ENCODE results near the gene PALMD.

The PALMD gene

GRCh38 chr1:99696616-99697015 is 50.7 kb downstream of the PALMD start:
- Histone ChIP-seq H3K27me3 (ENCODE audit: insufficient read depth, poor library complexity, severe bottlenecking) (peaks cover 2% of the 10 kb centered on the region), H3K27ac (replicated peaks) (no peak overlapping the region), H3K4me3 (replicated peaks; ENCODE audit: insufficient read depth, low read length) (no peak overlapping the region)
- no peak for DNase-seq (ENCODE audit: low read depth in 1 of 2, low spot score in 1 of 2)
- no peak for TF ChIP-seq POLR2AphosphoS5 (IDR thresholded peaks at IDR 0.05; ENCODE audit: low read depth)
- peak; percentile 84 for TF ChIP-seq REST (IDR thresholded peaks at IDR 0.05; ENCODE audit: insufficient replicate concordance, low read depth)

- Histone ChIP-seq H3K27ac (replicated peaks) (no peak overlapping the region), H3K4me3 (replicated peaks; ENCODE audit: insufficient read depth, low read length) (no peak overlapping the region), H3K27me3 (ENCODE audit: insufficient read depth, poor library complexity, severe bottlenecking) (no peaks in the 10 kb centered on the region)
- no peak for TF ChIP-seq CTCF (IDR thresholded peaks at IDR 0.05; ENCODE audit: insufficient read depth, low read length)
- TF ChIP-seq REST (IDR thresholded peaks at IDR 0.05; ENCODE audit: insufficient replicate concordance, low read depth) = no peak
- no peak for TF ChIP-seq POLR2AphosphoS5 (IDR thresholded peaks at IDR 0.05; ENCODE audit: low read depth)
- TF ChIP-seq SPI1 (IDR thresholded peaks at IDR 0.05; ENCODE audit: borderline replicate concordance, low read depth) = no peak
- TF ChIP-seq GABPA (IDR thresholded peaks at IDR 0.05; ENCODE audit: low read depth) = no peak
- DNase-seq (ENCODE audit: low read depth in 1 of 2, low spot score in 1 of 2) = no peak
Observed at GRCh38 chr1:99697580-99697979, 51.7 kb downstream of the PALMD start.

GRCh38 chr1:99700020-99700419 is 54.1 kb downstream of the PALMD start:
- no peak for DNase-seq (ENCODE audit: low read depth in 1 of 2, low spot score in 1 of 2)
- Histone ChIP-seq H3K27me3 (ENCODE audit: insufficient read depth, poor library complexity, severe bottlenecking) (no peaks in the 10 kb centered on the region), H3K27ac (replicated peaks) (no peak overlapping the region), H3K4me3 (replicated peaks; ENCODE audit: insufficient read depth, low read length) (no peak overlapping the region)
- no peak for TF ChIP-seq GABPA (IDR thresholded peaks at IDR 0.05; ENCODE audit: low read depth)
- no peak for TF ChIP-seq CTCF (IDR thresholded peaks at IDR 0.05; ENCODE audit: insufficient read depth, low read length)
- TF ChIP-seq POLR2AphosphoS5 (IDR thresholded peaks at IDR 0.05; ENCODE audit: low read depth) = no peak
- TF ChIP-seq SPI1 (IDR thresholded peaks at IDR 0.05; ENCODE audit: borderline replicate concordance, low read depth) = no peak
- TF ChIP-seq REST (IDR thresholded peaks at IDR 0.05; ENCODE audit: insufficient replicate concordance, low read depth) = no peak

GRCh38 chr1:99702221-99702620 is 56.3 kb downstream of the PALMD start:
- TF ChIP-seq SPI1 (IDR thresholded peaks at IDR 0.05; ENCODE audit: borderline replicate concordance, low read depth) (no peak), POLR2AphosphoS5 (IDR thresholded peaks at IDR 0.05; ENCODE audit: low read depth) (no peak), GABPA (IDR thresholded peaks at IDR 0.05; ENCODE audit: low read depth) (no peak), REST (IDR thresholded peaks at IDR 0.05; ENCODE audit: insufficient replicate concordance, low read depth) (no peak), CTCF (IDR thresholded peaks at IDR 0.05; ENCODE audit: insufficient read depth, low read length) (no peak)
- Histone ChIP-seq H3K4me3 (replicated peaks; ENCODE audit: insufficient read depth, low read length) (no peak overlapping the region), H3K27ac (replicated peaks) (no peak overlapping the region), H3K27me3 (ENCODE audit: insufficient read depth, poor library complexity, severe bottlenecking) (no peaks in the 10 kb centered on the region)
- DNase-seq (ENCODE audit: low read depth in 1 of 2, low spot score in 1 of 2) = no peak
